Activated CD4-positive, alpha-beta T cell treated with anti-CD3 and anti-CD28 coated beads, Interleukin-10, Interleukin-2, amounts not matched to agents 100 ng/mL and 50 ng/mL, durations not matched to agents 16 hours and 8 hours (primary cell): ENCODE measurements around the gene SETD6.

Experiments used
- DNase-seq: peaks from one replicate; pipeline ENCODE4 v3.0.0-alpha.2; 2020

SETD6 gene

GRCh38 chr16:58494981-58495520, 20.3 kb upstream of the SETD6 start:
- peak; percentile 84 for DNase-seq

GRCh38 chr16:58495521-58496331, 19.6 kb upstream of the SETD6 start:
- no peak for DNase-seq

GRCh38 chr16:58497468-58497867, 17.8 kb upstream of the SETD6 start:
- DNase-seq: no peak

GRCh38 chr16:58497935-58498334, 17.4 kb upstream of the SETD6 start:
- DNase-seq: no peak

- DNase-seq: no peak
These were observed 16.8 kb upstream of the SETD6 start for GRCh38 chr16:58498341-58499091.

- DNase-seq: no peak
These were observed 16.2 kb upstream of the SETD6 start for GRCh38 chr16:58499092-58499511.

- DNase-seq: peak; percentile 64
These were observed 15.5 kb upstream of the SETD6 start, which contains the start of gene NDRG4 for GRCh38 chr16:58499615-58500351. TSS of gene NDRG4 (plus strand) at chr16:58500143. CDS start at chr16:58500249, 106 bp downstream.

GRCh38 chr16:58500430-58501241, 14.7 kb upstream of the SETD6 start:
- DNase-seq: no peak

GRCh38 chr16:58501242-58502131, 13.8 kb upstream of the SETD6 start:
- DNase-seq: peak; percentile 26

- DNase-seq: no peak
These were observed 12.9 kb upstream of the SETD6 start for GRCh38 chr16:58502217-58502921.

- no peak for DNase-seq
These were observed 12.0 kb upstream of the SETD6 start for GRCh38 chr16:58503166-58503862.

- DNase-seq: no peak
These were observed 11.2 kb upstream of the SETD6 start for GRCh38 chr16:58503863-58504688.

GRCh38 chr16:58506241-58507194, 8.8 kb upstream of the SETD6 start:
- no peak for DNase-seq

GRCh38 chr16:58507195-58507962, 7.9 kb upstream of the SETD6 start:
- no peak for DNase-seq

- no peak for DNase-seq
These were observed 7.2 kb upstream of the SETD6 start for GRCh38 chr16:58507963-58508670.

GRCh38 chr16:58508671-58509251, 6.6 kb upstream of the SETD6 start:
- DNase-seq: no peak
